ENCODE results near the gene ZDHHC4. TPM values are rescaled to one million over a fixed set of nuclear protein-coding genes. Genes with fewer than 3 reads are reported as not detected.

The ZDHHC4 gene
- total and polyA plus RNA-seq, 2 of the 8 experiments (the other 6 are each of a cell fraction or from before 2014, with no cell fraction given), result 50.2 to 171 TPM

- Histone ChIP-seq H3K23me2 (ENCODE audit: low read depth, low read length) (peaks cover 6% of the 10 kb centered on the region; the same call in 1 of the 2 replicates), H3K18ac (ENCODE audit: extremely low read depth, low read length) (no peak overlapping the region; the same call in 1 of the 2 replicates), H3K27ac (ENCODE audit: low read depth, low read length) (no peak overlapping the region), H2BK12ac (ENCODE audit: low read depth, low read length) (no peak overlapping the region), H3K4me3 (ENCODE audit: extremely low read depth in 1 of 4, insufficient read depth in 2 of 4, low read depth in 3 of 4, low read length in 4 of 4) (peak overlapping the region; percentile 58 to 75 (median 67)), H4K5ac (ENCODE audit: insufficient read length, low read depth, low read length) (no peak overlapping the region), H2BK20ac (ENCODE audit: low read length) (no peak overlapping the region), H3K14ac (ENCODE audit: insufficient read length) (no peak overlapping the region), H4K20me1 (replicated peaks in 1 of 2; ENCODE audit: control insufficient read depth in 1 of 2, insufficient read depth in 2 of 2, low read length in 2 of 2) (peaks cover 0 to 3% of the 10 kb centered on the region in 2 experiments), H3K4me2 (ENCODE audit: insufficient read depth in 1 of 2, low read depth in 2 of 2, low read length in 2 of 2) (peak overlapping the region; percentile 60 to 83), H3K79me2 (ENCODE audit: control insufficient read depth in 1 of 2, insufficient read depth in 2 of 2, low read length in 2 of 2) (no peaks in the 10 kb centered on the region), H3K9ac (replicated peaks in 1 of 4; ENCODE audit: extremely low read depth in 1 of 4, low read depth in 3 of 4, low read length in 3 of 4) (no peak overlapping the region), H4K8ac (ENCODE audit: extremely low read depth, insufficient read depth, low read length) (no peak overlapping the region), H3K4me1 (replicated peaks in 1 of 4; ENCODE audit: control insufficient read depth in 3 of 4, insufficient read depth in 4 of 4, low read length in 3 of 4) (peaks cover 0 to 3% (median 2%) of the 10 kb centered on the region in 4 experiments; a peak in 4 of 7 replicates), H3K9me3 (ENCODE audit: insufficient read depth in 2 of 2, low read depth in 1 of 2, low read length in 1 of 2) (no peaks in the 10 kb centered on the region), H3K36me3 (ENCODE audit: control insufficient read depth in 2 of 4, insufficient read depth in 4 of 4, low read length in 3 of 4) (no peaks in the 10 kb centered on the region), H3K27me3 (replicated peaks in 1 of 4; ENCODE audit: control insufficient read depth in 3 of 4, extremely low read depth in 1 of 4, insufficient read depth in 3 of 4, low read length in 3 of 4) (peaks cover 3 to 36% (median 32%) of the 10 kb centered on the region in 4 experiments), H3K79me1 (ENCODE audit: low read depth, low read length) (no peaks in the 10 kb centered on the region; the same call in 1 of the 2 replicates), H2BK15ac (ENCODE audit: low read length) (no peak overlapping the region), H2AFZ (ENCODE audit: low read length) (no peak overlapping the region), H2BK5ac (ENCODE audit: low read depth, low read length) (no peak overlapping the region), H3K23ac (ENCODE audit: insufficient read length) (no peak overlapping the region), H3K56ac (replicated peaks; ENCODE audit: insufficient read length, low read depth, low read length) (no peak overlapping the region), H2BK120ac (replicated peaks; ENCODE audit: low read depth, low read length) (no peak overlapping the region), H4K91ac (replicated peaks; ENCODE audit: insufficient read length, low read length) (no peak overlapping the region), H2AK5ac (ENCODE audit: low read depth, low read length) (no peak overlapping the region), H3K4ac (replicated peaks; ENCODE audit: insufficient read length, low read depth, low read length) (no peak overlapping the region)
- TF ChIP-seq POLR2A (IDR thresholded peaks at IDR 0.05; ENCODE audit: control extremely low read depth in 1 of 2, low read depth in 2 of 2, low read length in 2 of 2) (no peak), KDM1A (IDR thresholded peaks at IDR 0.05; ENCODE audit: borderline replicate concordance, low read length) (peak; percentile 13; the same call in 1 of the 2 replicates), KDM4A (IDR thresholded peaks at IDR 0.05; ENCODE audit: low read depth, low read length, severe bottlenecking) (peak; percentile 76)
- no peak for FAIRE-seq
- ChIA-PET POLR2A (ENCODE audit: partially characterized antibody) (interaction anchor here (0.7 to 1.0 kb wide), 2 partner anchors 14 to 39 kb away, joined by 3 read pairs; no protein-coding TSS in a partner anchor), CTCF (ENCODE audit: partially characterized antibody) (interaction anchor here (0.7 to 2.7 kb wide), 7 partner anchors 9 to 33 kb away, joined by 3 to 12 read pairs (median 4); no protein-coding TSS in a partner anchor)
- DNase-seq (ENCODE audit: low read depth in 1 of 2, low spot score in 2 of 2), result peak; percentile 41 to 81
- 1% methylated on average over 15 of the region's 56 CpGs; no CpG with 5 or more reads in 1 of the 2 experiments for WGBS, 2 experiments (ENCODE audit: extremely low coverage in 1 of 2, insufficient coverage in 1 of 2, insufficient read length in 1 of 2, insufficient replicate concordance in 2 of 2, low coverage in 1 of 2, low lambda C conversion rate in 2 of 2, missing lambda C conversion rate in 1 of 2)
These were observed 40.7 kb upstream of the ZDHHC4 start for GRCh38 chr7:6536262-6537260.

Data from H1 (cell line).